H9 (cell line): ENCODE results near the gene POU2F2. TPM values are rescaled to one million over a fixed set of nuclear protein-coding genes. Genes with fewer than 3 reads are reported as not detected.

Source experiments
- DNase-seq: peaks from one replicate; pipeline ENCODE4 v3.0.0-alpha.2; 2017
- H2AFZ ChIP-seq: one replicate; pipeline ENCODE4 v1.6.1; 2013; ENCODE audit warnings: mild to moderate bottlenecking, low read length, control low read depth, moderate library complexity
- H2AK5ac ChIP-seq: 2 replicates; pipeline ENCODE4 v1.6.1; 2013; ENCODE audit warnings: low read length, control low read depth, mixed read lengths; ENCODE audit not compliant: insufficient read length
- H2BK120ac ChIP-seq: one replicate; pipeline ENCODE4 v1.6.1; 2013; ENCODE audit warnings: low read depth, mild to moderate bottlenecking, low read length, control low read depth, inconsistent platforms; ENCODE audit not compliant: poor library complexity, severe bottlenecking
- H2BK12ac ChIP-seq: 2 replicates; pipeline ENCODE4 v1.6.1; 2013; ENCODE audit warnings: low read length, control low read depth, mixed read lengths, low read depth; ENCODE audit not compliant: insufficient read length
- H2BK15ac ChIP-seq: 2 replicates; pipeline ENCODE4 v1.6.1; 2013; ENCODE audit warnings: low read depth, low read length, control low read depth
- H2BK20ac ChIP-seq: one replicate; pipeline ENCODE4 v1.6.1; 2013; ENCODE audit warnings: low read depth, mild to moderate bottlenecking, low read length, control low read depth, inconsistent platforms; ENCODE audit not compliant: poor library complexity, severe bottlenecking
- H2BK5ac ChIP-seq: 2 replicates; pipeline ENCODE4 v1.6.1; 2013; ENCODE audit warnings: low read length, control low read depth, mixed read lengths; ENCODE audit not compliant: insufficient read length
- H3K14ac ChIP-seq: 2 replicates; pipeline ENCODE4 v1.6.1; 2013; ENCODE audit warnings: low read length, control low read depth; ENCODE audit not compliant: insufficient read depth
- H3K18ac ChIP-seq: 2 replicates; pipeline ENCODE4 v1.6.1; 2013; ENCODE audit warnings: low read depth, mild to moderate bottlenecking, mixed read lengths, low read length, control low read depth; ENCODE audit not compliant: insufficient read length
- H3K23ac ChIP-seq: 2 replicates; pipeline ENCODE4 v1.6.1; 2013; ENCODE audit warnings: low read length, control low read depth, mixed read lengths, low read depth; ENCODE audit not compliant: insufficient read length
- H3K23me2 ChIP-seq: 2 replicates; pipeline ENCODE4 v1.6.1; 2013; ENCODE audit warnings: low read depth, mild to moderate bottlenecking, mixed read lengths, low read length, control low read depth; ENCODE audit not compliant: insufficient read length, poor library complexity, severe bottlenecking
- H3K27ac ChIP-seq: 2 replicates; pipeline ENCODE4 v1.5.1; 2013; ENCODE audit warnings: low read length, control low read depth, mixed read lengths, low read depth; ENCODE audit not compliant: insufficient read length
- H3K27me3 ChIP-seq: 2 replicates; pipeline ENCODE4 v1.6.1; 2013; ENCODE audit warnings: low read length, control low read depth, inconsistent platforms; ENCODE audit not compliant: insufficient read depth
- H3K4ac ChIP-seq: 2 replicates; pipeline ENCODE4 v1.6.1; 2013; ENCODE audit warnings: low read depth, mild to moderate bottlenecking, control low read depth, inconsistent platforms, low read length, moderate library complexity
- H3K4me1 ChIP-seq: 2 replicates; pipeline ENCODE4 v1.6.1; 2013; ENCODE audit warnings: low read length, control low read depth, inconsistent platforms; ENCODE audit not compliant: insufficient read depth
- H3K4me2 ChIP-seq: 2 replicates; pipeline ENCODE4 v1.6.1; 2013; ENCODE audit warnings: low read length, control low read depth, mixed read lengths; ENCODE audit not compliant: insufficient read length, insufficient read depth
- H3K56ac ChIP-seq: 2 replicates; pipeline ENCODE4 v1.6.1; 2013; ENCODE audit warnings: low read depth, mild to moderate bottlenecking, mixed read lengths, low read length, control low read depth; ENCODE audit not compliant: insufficient read length
- H3K79me1 ChIP-seq: 2 replicates; pipeline ENCODE4 v1.6.1; 2013; ENCODE audit warnings: low read depth, mild to moderate bottlenecking, moderate library complexity, low read length, control low read depth, inconsistent platforms; ENCODE audit not compliant: insufficient read depth, poor library complexity, severe bottlenecking
- H3K79me2 ChIP-seq: 2 replicates; pipeline ENCODE4 v1.6.1; 2013; ENCODE audit warnings: low read length, control low read depth, inconsistent platforms; ENCODE audit not compliant: insufficient read depth
- H3K9ac ChIP-seq: 2 replicates; pipeline ENCODE4 v1.6.1; 2013; ENCODE audit warnings: low read length, control low read depth, mixed read lengths; ENCODE audit not compliant: insufficient read length; ENCODE audit errors: extremely low read depth
- H3K9me3 ChIP-seq: one replicate; pipeline ENCODE4 v1.6.1; 2013; ENCODE audit warnings: low read depth, low read length, inconsistent platforms; ENCODE audit not compliant: control insufficient read depth
- H3T11ph ChIP-seq: one replicate; pipeline ENCODE4 v1.6.1; 2013; ENCODE audit warnings: mild to moderate bottlenecking, low read length, control low read depth, inconsistent platforms
- H4K20me1 ChIP-seq: one replicate; pipeline ENCODE4 v1.6.1; 2013; ENCODE audit not compliant: control insufficient read depth, insufficient read length, insufficient read depth
- H4K5ac ChIP-seq: 2 replicates; pipeline ENCODE4 v1.6.1; 2013; ENCODE audit warnings: low read depth, mild to moderate bottlenecking, mixed read lengths, low read length, control low read depth; ENCODE audit not compliant: insufficient read length
- H4K8ac ChIP-seq: replicated peaks from 2 replicates; pipeline ENCODE4 v1.6.1; 2013; ENCODE audit warnings: low read length, control low read depth, mixed read lengths, low read depth; ENCODE audit not compliant: insufficient read length
- H4K91ac ChIP-seq: 2 replicates; pipeline ENCODE4 v1.6.1; 2013; ENCODE audit warnings: low read depth, mild to moderate bottlenecking, moderate library complexity, mixed read lengths, low read length, control low read depth; ENCODE audit not compliant: insufficient read length
- H3K27ac Mint-ChIP-seq, 3 experiments: 2 replicates in 2 of 3; 3 replicates in 1 of 3; pipeline ENCODE4 v1.8.0; 2020 to 2021; ENCODE audit warnings: mixed read lengths in 3 of 3, mild to moderate bottlenecking in 1 of 3, moderate library complexity in 1 of 3
- H3K27me3 Mint-ChIP-seq: 2 replicates; pipeline ENCODE4 v1.8.0; 2021; ENCODE audit warnings: low read depth, mild to moderate bottlenecking, moderate library complexity, mixed read lengths
- H3K36me3 Mint-ChIP-seq, 3 experiments: 2 replicates in 2 of 3; 3 replicates in 1 of 3; pipeline ENCODE4 v1.8.0; 2020 to 2021; ENCODE audit warnings: low read depth in 3 of 3, mixed read lengths in 3 of 3; ENCODE audit not compliant: insufficient read depth in 1 of 3
- H3K4me1 Mint-ChIP-seq, 2 experiments: 2 replicates each; pipeline ENCODE4 v1.8.0; 2020; ENCODE audit warnings: mixed read lengths in 2 of 2
- H3K4me3 Mint-ChIP-seq, 2 experiments: 2 replicates in 1 of 2; 3 replicates in 1 of 2; pipeline ENCODE4 v1.8.0; 2020 to 2021; ENCODE audit warnings: mild to moderate bottlenecking in 2 of 2, mixed read lengths in 2 of 2, moderate library complexity in 1 of 2
- H3K9me3 Mint-ChIP-seq, 2 experiments: 2 replicates in 1 of 2; 3 replicates in 1 of 2; pipeline ENCODE4 v1.8.0; 2020; ENCODE audit warnings: mild to moderate bottlenecking in 2 of 2, mixed read lengths in 2 of 2, moderate library complexity in 1 of 2
- WGBS: extraction: QIAGEN DNeasy Blood & Tissue Kit; methylation state at CpG from one replicate; pipeline ENCODE4 v1.1.7; 2013; ENCODE audit warnings: missing lambda C conversion rate, low lambda C conversion rate, mixed read lengths; ENCODE audit not compliant: insufficient read length; ENCODE audit errors: extremely low coverage; 5-methylcytosine and 5-hydroxymethylcytosine counted together
- total RNA-seq: library from RNA; stranded (reverse); gene quantifications from 2 replicates; pipeline ENCODE4 v1.2.1, GENCODE V29; 2021
- TF ChIP-seq, protein P1 (sequence below): fragments of 200-600 bp; sonication (generic); conservative IDR thresholded peaks from 3 replicates; pipeline ENCODE4 v1.8.0; 2021; ENCODE audit warnings: antibody characterized with exemption, mild to moderate bottlenecking

POU2F2 gene
- total RNA-seq, 1 experiment from 2014 or later, result 2.9 TPM

DNA sequence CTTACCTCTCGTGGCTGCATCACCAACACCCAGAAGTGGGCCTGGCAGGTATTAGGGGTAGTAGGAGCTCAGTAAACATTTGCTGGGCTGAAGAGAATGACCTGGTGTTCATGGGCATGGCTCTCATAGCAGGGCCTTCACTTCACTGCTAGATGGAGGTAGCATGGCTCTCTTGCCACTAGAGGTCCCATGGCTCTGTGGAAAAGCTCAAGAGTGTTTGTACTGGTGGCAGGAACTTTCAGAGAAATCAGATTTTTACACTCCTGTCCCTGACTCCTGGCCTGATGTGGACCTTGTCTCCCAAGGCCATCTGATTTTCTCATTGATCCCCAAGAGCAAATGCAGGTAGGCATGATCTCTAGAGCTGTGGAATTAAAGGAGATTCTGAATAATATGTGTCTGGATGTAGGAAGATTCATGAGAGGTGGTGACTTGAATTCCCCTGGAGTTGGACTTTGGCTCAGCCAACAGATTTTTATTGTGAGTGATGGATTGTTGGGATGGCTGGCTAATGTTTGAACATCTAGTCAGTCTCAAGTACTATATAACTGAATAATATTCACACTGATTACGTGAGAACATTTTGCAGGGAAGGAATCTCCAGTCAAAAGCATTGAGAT is 50.6 kb downstream of the POU2F2 start:
- no CpG with 5 or more reads among the region's 2 CpGs for WGBS
- Histone ChIP-seq H3K23me2 (peaks cover 7% of the 10 kb centered on the region), H3K4me2 (no peak overlapping the region), H3K9ac (no peak overlapping the region), H2BK15ac (no peak overlapping the region), H3K14ac (no peak overlapping the region), H2AFZ (no peak overlapping the region), H2BK120ac (no peak overlapping the region), H3K9me3 (no peaks in the 10 kb centered on the region), H3K27ac (no peak overlapping the region), H4K5ac (no peak overlapping the region), H3K79me2 (peaks cover 18% of the 10 kb centered on the region), H3K27me3 (no peaks in the 10 kb centered on the region), H3K79me1 (peaks cover 13% of the 10 kb centered on the region), H4K20me1 (no peaks in the 10 kb centered on the region), H3K18ac (no peak overlapping the region), H3K4ac (no peak overlapping the region), H2BK5ac (no peak overlapping the region), H3K56ac (no peak overlapping the region), H2AK5ac (no peak overlapping the region), H2BK20ac (no peak overlapping the region), H4K8ac (no peak overlapping the region), H3K23ac (no peak overlapping the region), H2BK12ac (no peak overlapping the region), H4K91ac (no peak overlapping the region), H3T11ph (no peak overlapping the region), H3K4me1 (no peaks in the 10 kb centered on the region; the same call in 1 of the 2 replicates)
- Mint-ChIP-seq H3K36me3 (peaks cover 35 to 49% (median 43%) of the 10 kb centered on the region in 3 experiments), H3K27ac (peak overlapping the region in 1 of 3 experiments; percentile 88; a peak in 1 of 7 replicates), H3K4me1 (peaks cover 15 to 22% of the 10 kb centered on the region in 2 experiments), H3K9me3 (no peaks in the 10 kb centered on the region), H3K4me3 (no peak overlapping the region), H3K27me3 (no peaks in the 10 kb centered on the region; the same call in 1 of the 2 replicates)
- no peak for DNase-seq
- TF ChIP-seq, protein P1, sequence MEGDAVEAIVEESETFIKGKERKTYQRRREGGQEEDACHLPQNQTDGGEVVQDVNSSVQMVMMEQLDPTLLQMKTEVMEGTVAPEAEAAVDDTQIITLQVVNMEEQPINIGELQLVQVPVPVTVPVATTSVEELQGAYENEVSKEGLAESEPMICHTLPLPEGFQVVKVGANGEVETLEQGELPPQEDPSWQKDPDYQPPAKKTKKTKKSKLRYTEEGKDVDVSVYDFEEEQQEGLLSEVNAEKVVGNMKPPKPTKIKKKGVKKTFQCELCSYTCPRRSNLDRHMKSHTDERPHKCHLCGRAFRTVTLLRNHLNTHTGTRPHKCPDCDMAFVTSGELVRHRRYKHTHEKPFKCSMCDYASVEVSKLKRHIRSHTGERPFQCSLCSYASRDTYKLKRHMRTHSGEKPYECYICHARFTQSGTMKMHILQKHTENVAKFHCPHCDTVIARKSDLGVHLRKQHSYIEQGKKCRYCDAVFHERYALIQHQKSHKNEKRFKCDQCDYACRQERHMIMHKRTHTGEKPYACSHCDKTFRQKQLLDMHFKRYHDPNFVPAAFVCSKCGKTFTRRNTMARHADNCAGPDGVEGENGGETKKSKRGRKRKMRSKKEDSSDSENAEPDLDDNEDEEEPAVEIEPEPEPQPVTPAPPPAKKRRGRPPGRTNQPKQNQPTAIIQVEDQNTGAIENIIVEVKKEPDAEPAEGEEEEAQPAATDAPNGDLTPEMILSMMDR, result peak; percentile 59
